MM.1S (cell line): ENCODE results near the gene COQ3.

Experiments used
- EZH2 ChIP-seq: fragments of 300-600 bp; sonication (generic); optimal IDR thresholded peaks from 2 replicates; pipeline ENCODE3; 2017; ENCODE audit warnings: low read depth, mild to moderate bottlenecking, antibody characterized with exemption, low read length, mixed read lengths
- EZH2phosphoT487 ChIP-seq: fragments of 300-600 bp; sonication (generic); IDR thresholded peaks from 2 replicates; pipeline ENCODE4 v1.6.1; 2018; ENCODE audit warnings: antibody characterized with exemption, low read length
- TF ChIP-seq, protein P1 (sequence below): fragments of 300-600 bp; sonication (generic); IDR thresholded peaks from 2 replicates; pipeline ENCODE4 v1.5.1; 2016; ENCODE audit warnings: antibody characterized with exemption, low read length, mixed read lengths

DNA sequence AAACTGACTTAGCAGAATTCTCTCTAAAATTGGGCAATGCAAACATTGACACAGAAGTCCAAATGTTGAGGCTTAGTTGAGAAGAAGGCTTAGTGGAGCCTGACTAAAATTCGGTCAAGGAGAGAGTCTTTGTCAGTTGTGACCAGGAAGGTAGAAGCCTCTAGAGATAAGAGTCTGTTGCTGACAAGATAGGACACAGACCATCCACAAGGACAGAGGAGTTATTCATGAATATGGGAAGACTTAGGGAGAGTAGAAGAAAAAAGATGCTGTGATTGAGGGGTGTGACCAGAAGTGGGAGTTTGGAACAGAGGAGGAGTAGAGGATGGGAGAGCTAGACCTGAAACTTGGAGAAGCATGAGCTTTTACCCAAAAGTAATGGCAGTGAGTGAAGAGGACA is 37.4 kb downstream of the COQ3 start:
- TF ChIP-seq, protein P1, sequence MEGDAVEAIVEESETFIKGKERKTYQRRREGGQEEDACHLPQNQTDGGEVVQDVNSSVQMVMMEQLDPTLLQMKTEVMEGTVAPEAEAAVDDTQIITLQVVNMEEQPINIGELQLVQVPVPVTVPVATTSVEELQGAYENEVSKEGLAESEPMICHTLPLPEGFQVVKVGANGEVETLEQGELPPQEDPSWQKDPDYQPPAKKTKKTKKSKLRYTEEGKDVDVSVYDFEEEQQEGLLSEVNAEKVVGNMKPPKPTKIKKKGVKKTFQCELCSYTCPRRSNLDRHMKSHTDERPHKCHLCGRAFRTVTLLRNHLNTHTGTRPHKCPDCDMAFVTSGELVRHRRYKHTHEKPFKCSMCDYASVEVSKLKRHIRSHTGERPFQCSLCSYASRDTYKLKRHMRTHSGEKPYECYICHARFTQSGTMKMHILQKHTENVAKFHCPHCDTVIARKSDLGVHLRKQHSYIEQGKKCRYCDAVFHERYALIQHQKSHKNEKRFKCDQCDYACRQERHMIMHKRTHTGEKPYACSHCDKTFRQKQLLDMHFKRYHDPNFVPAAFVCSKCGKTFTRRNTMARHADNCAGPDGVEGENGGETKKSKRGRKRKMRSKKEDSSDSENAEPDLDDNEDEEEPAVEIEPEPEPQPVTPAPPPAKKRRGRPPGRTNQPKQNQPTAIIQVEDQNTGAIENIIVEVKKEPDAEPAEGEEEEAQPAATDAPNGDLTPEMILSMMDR = no peak
- no peak for TF ChIP-seq EZH2
- no peak for TF ChIP-seq EZH2phosphoT487
